HuH-7.5 (cell line): ENCODE data around the gene JMJD6.

ENCODE experiments used
- DNase-seq: peaks from one replicate; pipeline ENCODE4 v3.0.0; 2011; ENCODE audit warnings: low spot score

Gene JMJD6

GRCh38 chr17:76679239-76679638 lies 47.2 kb downstream of the JMJD6 start:
- DNase-seq: no peak

- no peak for DNase-seq
Measured at GRCh38 chr17:76678330-76678729, 48.1 kb downstream of the JMJD6 start.

- no peak for DNase-seq
Measured at GRCh38 chr17:76677406-76677805, 49.0 kb downstream of the JMJD6 start.

GRCh38 chr17:76676629-76677028 lies 49.8 kb downstream of the JMJD6 start:
- no peak for DNase-seq

GRCh38 chr17:76675648-76676047 lies 50.8 kb downstream of the JMJD6 start:
- no peak for DNase-seq

GRCh38 chr17:76674600-76674999 lies 51.8 kb downstream of the JMJD6 start:
- DNase-seq: no peak

GRCh38 chr17:76673729-76674128 lies 52.7 kb downstream of the JMJD6 start:
- DNase-seq: no peak

- DNase-seq: no peak
Measured at GRCh38 chr17:76672892-76673291, 53.5 kb downstream of the JMJD6 start.

GRCh38 chr17:76672270-76672851 lies 54.0 kb downstream of the JMJD6 start:
- DNase-seq: no peak

- no peak for DNase-seq
Measured at GRCh38 chr17:76671912-76672262, 54.5 kb downstream of the JMJD6 start.

GRCh38 chr17:76671123-76671911 lies 55.1 kb downstream of the JMJD6 start:
- peak; percentile 93 for DNase-seq

- no peak for DNase-seq
Measured at GRCh38 chr17:76670718-76671122, 55.7 kb downstream of the JMJD6 start.

GRCh38 chr17:76670020-76670717 lies 56.2 kb downstream of the JMJD6 start:
- no peak for DNase-seq
